ENCODE data around the gene MSMO1. TPM values are rescaled to one million over a fixed set of nuclear protein-coding genes. Genes with fewer than 3 reads are reported as not detected.

MSMO1 gene
- polyA plus RNA-seq, 1 donor from 2014 or later, result 22.5 TPM

DNA sequence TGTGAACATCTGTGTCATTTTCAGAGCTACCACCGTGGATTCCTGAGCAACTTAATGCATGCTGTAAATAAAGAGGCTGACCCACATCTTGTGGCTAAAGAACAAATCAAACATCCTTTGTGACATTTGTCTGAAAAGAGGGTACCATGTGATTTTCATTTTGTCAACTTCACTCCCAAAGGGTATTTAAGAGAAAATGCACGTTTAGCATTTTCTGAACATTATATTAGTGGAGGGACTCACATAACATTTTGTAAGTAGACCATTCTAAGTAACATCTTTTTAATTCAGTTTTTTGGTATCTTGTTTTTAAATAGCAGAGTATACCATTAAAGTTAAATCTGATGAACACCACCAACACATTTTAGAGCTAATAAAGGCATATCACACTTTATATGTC is 34.3 kb downstream of the MSMO1 start:
- Mint-ChIP-seq H3K4me1 (peaks cover 0 to 1% (median 0%) of the 10 kb centered on the region in 3 donors), H3K4me3 (no peak overlapping the region), H3K36me3 (no peaks in the 10 kb centered on the region), H3K27ac (no peak overlapping the region), H3K27me3 (peaks cover 8% of the 10 kb centered on the region), H3K9me3 (no peaks in the 10 kb centered on the region)

DNA sequence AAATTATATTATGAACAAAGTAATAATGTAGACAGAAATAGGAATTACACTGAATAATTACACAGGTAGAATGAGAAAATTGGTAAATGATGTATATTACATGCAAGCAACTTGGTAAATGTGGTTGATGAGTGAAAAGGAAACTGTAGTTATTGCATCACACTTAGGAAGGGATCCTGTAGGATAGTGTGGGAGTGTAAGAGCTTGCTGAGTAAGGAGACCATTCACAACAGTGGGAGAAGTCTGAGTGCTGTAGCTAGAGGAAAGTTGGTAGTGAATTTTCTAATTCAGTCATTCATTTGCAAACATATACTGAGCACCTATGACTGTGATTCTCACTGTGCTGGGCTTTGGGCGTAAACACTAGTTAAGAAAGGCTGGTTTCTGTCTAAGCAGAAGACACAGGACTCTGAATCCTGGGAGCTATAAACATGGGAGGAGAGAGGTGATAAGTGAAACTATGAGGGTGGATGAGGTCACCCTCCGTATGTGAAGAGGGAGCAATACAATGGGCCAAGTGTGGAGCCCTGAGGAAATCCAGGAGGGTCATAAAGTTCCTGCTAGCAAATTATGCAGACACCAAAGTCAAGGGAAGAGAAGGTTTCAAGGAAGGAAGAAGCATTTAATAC is 37.1 kb downstream of the MSMO1 start:
- H3K4me1 Mint-ChIP-seq, result peaks cover 0 to 1% (median 0%) of the 10 kb centered on the region in 3 donors
- H3K4me3 Mint-ChIP-seq, result no peak overlapping the region
- H3K36me3 Mint-ChIP-seq, result no peaks in the 10 kb centered on the region
- peaks cover 8% of the 10 kb centered on the region for H3K27me3 Mint-ChIP-seq
- H3K9me3 Mint-ChIP-seq, result no peaks in the 10 kb centered on the region
- H3K27ac Mint-ChIP-seq, result no peak overlapping the region

DNA sequence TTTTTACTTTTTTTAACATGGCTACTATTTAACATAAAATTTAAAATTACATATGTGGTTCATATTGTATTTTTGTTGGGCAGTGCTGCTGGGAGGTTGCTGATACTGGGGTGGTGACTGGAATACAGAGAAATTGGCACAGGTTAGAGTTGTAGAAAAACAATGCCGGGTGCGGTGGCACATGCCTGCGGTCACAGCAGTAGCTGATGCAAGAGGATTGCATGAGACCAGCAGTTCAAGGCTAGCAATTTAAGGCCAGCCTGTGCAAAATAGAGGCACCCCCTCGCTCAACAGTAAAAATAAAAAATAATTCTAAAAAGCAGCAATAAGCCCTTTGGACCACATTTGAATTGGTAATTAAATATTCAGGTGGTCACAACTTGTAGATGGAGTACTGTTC is 39.6 kb downstream of the MSMO1 start:
- Mint-ChIP-seq H3K4me1 (no peaks in the 10 kb centered on the region), H3K27ac (no peak overlapping the region), H3K9me3 (no peaks in the 10 kb centered on the region), H3K36me3 (no peaks in the 10 kb centered on the region), H3K4me3 (no peak overlapping the region), H3K27me3 (no peaks in the 10 kb centered on the region)

DNA sequence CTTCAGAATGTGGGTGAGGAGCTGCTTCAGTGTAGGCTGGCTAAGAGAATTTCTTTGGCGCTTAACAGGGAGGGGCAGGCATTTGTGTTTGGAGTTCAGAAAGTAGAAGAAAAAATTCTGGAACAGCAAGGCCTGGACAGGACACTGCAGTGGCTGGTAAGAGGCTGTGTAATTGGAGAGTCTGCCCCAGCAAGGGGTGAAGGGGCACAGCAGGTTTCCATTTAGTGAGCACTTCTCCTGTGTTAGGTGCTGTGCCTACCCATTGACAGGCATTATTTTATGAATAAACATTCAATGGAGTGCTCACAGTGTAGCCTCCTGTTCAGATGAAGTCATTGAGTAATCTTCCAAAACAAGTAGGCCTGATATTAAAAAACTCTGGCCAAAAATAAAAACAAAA is 40.6 kb downstream of the MSMO1 start:
- Mint-ChIP-seq H3K27me3 (no peaks in the 10 kb centered on the region), H3K9me3 (no peaks in the 10 kb centered on the region), H3K27ac (no peak overlapping the region), H3K36me3 (no peaks in the 10 kb centered on the region), H3K4me1 (no peaks in the 10 kb centered on the region), H3K4me3 (no peak overlapping the region)

DNA sequence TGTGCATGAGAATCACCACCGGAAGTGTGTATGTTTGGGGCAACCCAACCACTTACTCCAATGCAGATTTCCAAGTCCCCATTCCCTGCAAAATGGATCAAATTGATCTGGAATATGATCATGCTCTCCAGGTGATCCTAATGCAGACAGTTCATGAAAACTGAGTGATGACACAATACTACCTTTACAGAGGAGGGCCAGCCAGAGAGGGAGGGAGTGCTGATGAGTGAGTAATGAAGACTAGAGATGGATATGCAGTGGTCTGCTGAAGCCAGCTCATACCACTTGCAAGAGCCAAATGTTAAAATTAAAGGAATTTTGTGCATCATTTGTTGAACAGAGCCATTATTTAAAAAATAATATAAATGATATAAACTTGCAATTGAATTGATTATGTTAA is 41.1 kb downstream of the MSMO1 start:
- H3K27me3 Mint-ChIP-seq, result no peaks in the 10 kb centered on the region
- H3K36me3 Mint-ChIP-seq, result no peaks in the 10 kb centered on the region
- no peak overlapping the region for H3K27ac Mint-ChIP-seq
- no peaks in the 10 kb centered on the region for H3K9me3 Mint-ChIP-seq
- H3K4me3 Mint-ChIP-seq, result no peak overlapping the region
- H3K4me1 Mint-ChIP-seq, result no peaks in the 10 kb centered on the region

DNA sequence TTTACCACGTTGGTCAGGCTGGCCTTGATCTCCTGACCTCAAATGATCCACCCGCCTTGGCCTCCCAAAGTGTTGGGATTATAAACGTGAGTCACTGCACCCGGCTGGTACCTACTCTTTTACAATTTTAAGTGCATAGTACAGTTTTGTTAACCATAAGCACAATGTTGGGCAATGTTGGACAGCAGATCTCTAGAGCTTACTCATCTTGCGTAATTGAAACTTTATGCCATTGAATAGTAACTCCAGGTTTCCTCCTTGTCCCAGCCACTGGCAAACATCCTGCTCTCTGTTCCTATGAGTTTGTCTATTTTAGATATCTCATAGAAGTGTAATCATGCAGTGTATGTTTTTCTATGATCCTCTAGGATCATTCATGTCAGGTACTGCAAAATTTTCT is 42.1 kb downstream of the MSMO1 start:
- Mint-ChIP-seq H3K4me3 (no peak overlapping the region), H3K9me3 (peaks cover 0 to 7% (median 0%) of the 10 kb centered on the region in 3 donors), H3K27me3 (no peaks in the 10 kb centered on the region), H3K27ac (no peak overlapping the region), H3K4me1 (no peaks in the 10 kb centered on the region), H3K36me3 (no peaks in the 10 kb centered on the region)

DNA sequence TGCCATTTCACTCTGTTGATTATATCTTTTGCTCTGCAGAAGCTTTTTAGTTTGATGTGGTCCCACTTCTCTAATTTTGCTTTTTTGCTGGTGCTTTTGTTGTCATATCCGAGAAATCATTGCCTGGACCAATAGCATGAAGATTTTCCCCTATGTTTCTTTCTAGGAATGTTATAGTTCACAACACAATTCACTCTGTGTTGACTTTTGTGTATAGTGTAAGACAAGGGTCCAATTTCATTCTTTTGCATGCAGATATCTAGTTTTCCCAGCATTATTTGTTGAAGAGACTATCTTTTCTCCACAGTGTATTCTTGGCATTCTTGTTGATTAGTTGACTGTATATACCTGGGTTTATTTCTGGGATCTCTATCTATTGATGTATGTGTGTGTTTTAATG is 43.1 kb downstream of the MSMO1 start:
- no peaks in the 10 kb centered on the region for H3K4me1 Mint-ChIP-seq
- H3K36me3 Mint-ChIP-seq, result no peaks in the 10 kb centered on the region
- H3K27ac Mint-ChIP-seq, result no peak overlapping the region
- H3K9me3 Mint-ChIP-seq, result peaks cover 0 to 8% (median 0%) of the 10 kb centered on the region in 3 donors
- no peaks in the 10 kb centered on the region for H3K27me3 Mint-ChIP-seq
- H3K4me3 Mint-ChIP-seq, result no peak overlapping the region

DNA sequence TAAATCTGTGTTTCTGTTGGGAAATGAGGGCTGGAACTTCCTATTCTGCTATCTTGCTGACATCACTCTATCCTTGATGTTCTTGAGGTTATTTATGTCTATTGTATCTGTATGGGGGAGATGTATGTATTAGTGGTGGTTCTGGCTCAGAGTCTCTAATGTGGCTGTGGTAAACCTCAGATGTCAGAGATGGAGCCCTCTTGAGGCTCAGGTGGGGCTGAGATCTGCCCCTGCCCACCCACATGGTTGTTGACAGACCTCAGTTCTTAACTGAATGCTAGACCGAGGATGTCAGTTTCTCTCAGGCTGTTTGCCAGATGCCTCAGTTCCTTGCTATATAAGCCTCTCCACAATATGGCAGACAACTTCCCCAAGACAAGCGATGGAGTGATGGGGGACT is 48.0 kb downstream of the MSMO1 start:
- no peak overlapping the region for H3K27ac Mint-ChIP-seq
- peaks cover 23% of the 10 kb centered on the region for H3K27me3 Mint-ChIP-seq
- no peaks in the 10 kb centered on the region for H3K36me3 Mint-ChIP-seq
- H3K9me3 Mint-ChIP-seq, result peaks cover 0 to 8% (median 2%) of the 10 kb centered on the region in 3 donors
- H3K4me1 Mint-ChIP-seq, result peaks cover 2 to 7% (median 3%) of the 10 kb centered on the region in 3 donors
- H3K4me3 Mint-ChIP-seq, result no peak overlapping the region

DNA sequence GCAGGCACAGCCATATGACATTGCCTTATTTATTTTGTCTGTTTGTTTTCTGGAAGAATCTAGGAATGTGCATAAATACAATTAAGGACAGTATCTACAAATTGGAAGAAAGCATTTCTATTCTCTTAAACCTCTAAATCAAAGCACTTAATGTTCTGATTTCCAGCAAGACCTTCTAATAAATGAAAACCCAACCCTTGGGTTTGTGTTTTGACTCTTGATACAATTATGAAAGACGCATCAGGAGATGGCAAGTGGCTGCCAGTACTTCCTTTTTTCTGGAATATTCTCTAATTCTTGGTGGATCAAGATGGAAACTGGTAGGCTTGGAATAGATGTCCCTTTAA is 50.9 kb downstream of the MSMO1 start:
- Mint-ChIP-seq H3K4me1 (peaks cover 2 to 7% (median 3%) of the 10 kb centered on the region in 3 donors), H3K27ac (no peak overlapping the region), H3K4me3 (peak overlapping the region; percentile 51 to 90 (median 76)), H3K36me3 (no peaks in the 10 kb centered on the region), H3K9me3 (peaks cover 0 to 8% (median 2%) of the 10 kb centered on the region in 3 donors), H3K27me3 (peaks cover 25% of the 10 kb centered on the region)

DNA sequence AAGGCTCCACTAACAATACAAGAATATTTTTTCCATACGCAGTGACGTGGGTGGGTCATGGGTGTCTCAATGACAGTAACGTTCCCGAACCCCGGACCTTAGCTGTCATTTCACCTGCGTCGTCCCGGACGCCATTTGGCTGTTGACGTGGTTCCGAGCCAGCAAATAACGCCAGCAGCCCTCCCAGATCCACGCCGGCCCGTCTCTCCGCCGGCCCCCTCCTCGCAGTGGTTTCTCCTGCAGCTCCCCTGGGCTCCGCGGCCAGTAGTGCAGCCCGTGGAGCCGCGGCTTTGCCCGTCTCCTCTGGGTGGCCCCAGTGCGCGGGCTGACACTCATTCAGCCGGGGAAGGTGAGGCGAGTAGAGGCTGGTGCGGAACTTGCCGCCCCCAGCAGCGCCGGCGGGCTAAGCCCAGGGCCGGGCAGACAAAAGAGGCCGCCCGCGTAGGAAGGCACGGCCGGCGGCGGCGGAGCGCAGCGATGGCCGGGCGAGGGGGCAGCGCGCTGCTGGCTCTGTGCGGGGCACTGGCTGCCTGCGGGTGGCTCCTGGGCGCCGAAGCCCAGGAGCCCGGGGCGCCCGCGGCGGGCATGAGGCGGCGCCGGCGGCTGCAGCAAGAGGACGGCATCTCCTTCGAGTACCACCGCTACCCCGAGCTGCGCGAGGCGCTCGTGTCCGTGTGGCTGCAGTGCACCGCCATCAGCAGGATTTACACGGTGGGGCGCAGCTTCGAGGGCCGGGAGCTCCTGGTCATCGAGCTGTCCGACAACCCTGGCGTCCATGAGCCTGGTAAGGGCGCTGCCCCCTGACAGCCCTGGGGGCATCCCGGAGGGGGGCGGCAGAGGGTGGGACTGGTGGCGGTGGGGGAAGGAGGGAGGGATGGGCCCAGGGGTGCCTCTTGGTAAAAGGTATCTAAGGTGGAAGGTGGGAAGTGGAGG is 51.5 kb downstream of the MSMO1 start, which contains the start of gene CPE:
CPE (plus strand) TSS at position 264 of the 933 bp plus-strand sequence; CDS start at position 478, 214 bp downstream.
- H3K9me3 Mint-ChIP-seq, result peaks cover 0 to 6% (median 2%) of the 10 kb centered on the region in 3 donors
- no peaks in the 10 kb centered on the region for H3K36me3 Mint-ChIP-seq
- H3K27me3 Mint-ChIP-seq, result peaks cover 25% of the 10 kb centered on the region
- H3K27ac Mint-ChIP-seq, result peak within 1 kb of the TSS in 1 of 3 donors; percentile 33
- H3K4me3 Mint-ChIP-seq, result peak within 1 kb of the TSS; percentile 51 to 90 (median 76)
- H3K4me1 Mint-ChIP-seq, result peaks cover 2 to 7% (median 3%) of the 10 kb centered on the region in 3 donors

DNA sequence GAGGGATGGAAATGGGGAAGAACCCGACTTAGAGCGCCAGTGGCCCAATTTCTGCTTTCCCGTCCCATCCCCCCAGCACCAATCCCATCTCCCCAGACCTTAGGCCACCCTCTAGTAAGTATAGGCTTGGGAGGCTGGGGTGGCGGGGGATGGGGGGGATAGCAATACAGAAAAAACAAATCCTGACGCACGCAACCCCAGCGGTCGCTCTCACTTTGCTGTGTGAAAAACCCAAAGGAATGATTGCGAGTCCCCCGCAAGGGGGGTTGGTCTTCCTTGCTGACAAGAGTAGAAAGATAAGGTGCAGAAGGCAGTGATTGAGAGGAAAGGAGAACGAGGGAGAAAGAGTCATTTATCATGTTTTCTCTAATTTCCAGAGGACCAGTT is 52.2 kb downstream of the MSMO1 start:
- H3K36me3 Mint-ChIP-seq, result no peaks in the 10 kb centered on the region
- H3K27ac Mint-ChIP-seq, result peak overlapping the region in 1 of 3 donors; percentile 33
- H3K4me3 Mint-ChIP-seq, result peak overlapping the region in 3 of 4 donors; percentile 30 to 86 (median 71)
- peaks cover 0 to 2% (median 0%) of the 10 kb centered on the region in 3 donors for H3K9me3 Mint-ChIP-seq
- H3K27me3 Mint-ChIP-seq, result peaks cover 25% of the 10 kb centered on the region
- H3K4me1 Mint-ChIP-seq, result peaks cover 2 to 7% (median 3%) of the 10 kb centered on the region in 3 donors

DNA sequence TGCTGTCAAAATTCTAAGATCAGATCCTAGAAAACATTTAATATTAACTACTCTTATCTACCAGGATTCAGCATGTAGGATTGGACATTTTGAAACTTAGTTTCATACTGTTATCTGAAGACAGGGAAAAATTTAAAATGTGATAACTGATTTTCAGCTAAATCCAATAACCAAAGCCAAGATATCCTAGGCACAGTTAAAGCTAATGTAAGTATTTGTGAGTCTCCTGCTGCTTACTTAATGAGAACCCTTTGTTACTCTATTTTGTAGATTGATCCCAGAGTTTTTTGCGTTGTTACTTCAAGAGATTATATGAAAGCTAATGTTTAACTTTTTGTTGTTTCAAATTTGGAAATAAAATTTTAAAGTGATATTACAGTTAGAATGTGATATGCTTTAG is 53.3 kb downstream of the MSMO1 start:
- Mint-ChIP-seq H3K9me3 (peaks cover 0 to 2% (median 0%) of the 10 kb centered on the region in 3 donors), H3K27me3 (peaks cover 25% of the 10 kb centered on the region), H3K27ac (no peak overlapping the region)

DNA sequence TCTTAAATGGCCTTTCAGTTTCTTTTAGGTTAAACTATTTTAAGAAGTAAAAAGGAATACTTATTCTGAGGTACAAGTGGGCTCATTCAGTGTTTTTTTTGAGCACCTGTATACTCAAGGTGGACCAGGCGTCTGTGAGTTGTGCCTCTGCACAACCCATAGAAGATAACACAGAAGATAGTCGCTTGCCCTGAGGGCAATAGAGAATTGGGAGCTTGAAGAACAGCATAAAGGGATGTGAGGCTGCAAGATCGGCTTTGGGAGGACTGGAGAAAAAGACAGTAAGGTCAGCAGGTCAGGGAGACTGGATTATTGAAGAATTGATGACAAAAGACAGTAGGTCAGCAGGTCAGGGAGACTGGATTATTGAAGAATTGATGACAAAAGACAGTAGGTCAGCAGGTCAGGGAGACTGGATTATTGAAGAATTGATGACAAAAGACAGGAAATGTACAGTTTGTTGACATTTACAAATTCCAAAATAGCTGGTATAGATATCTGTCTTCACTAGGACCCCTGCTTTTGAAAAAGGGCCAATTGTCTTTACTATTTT is 54.4 kb downstream of the MSMO1 start:
- Mint-ChIP-seq H3K9me3 (peaks cover 0 to 2% (median 0%) of the 10 kb centered on the region in 3 donors), H3K4me3 (no peak overlapping the region), H3K36me3 (no peaks in the 10 kb centered on the region), H3K4me1 (peaks cover 2 to 7% (median 3%) of the 10 kb centered on the region in 3 donors), H3K27me3 (peaks cover 22% of the 10 kb centered on the region), H3K27ac (no peak overlapping the region)

More for the DNA sequence above, 53.3 kb downstream of the MSMO1 start:
- no peak overlapping the region for H3K4me3 Mint-ChIP-seq
- H3K36me3 Mint-ChIP-seq, result no peaks in the 10 kb centered on the region
- peaks cover 2 to 7% (median 3%) of the 10 kb centered on the region in 3 donors for H3K4me1 Mint-ChIP-seq

DNA sequence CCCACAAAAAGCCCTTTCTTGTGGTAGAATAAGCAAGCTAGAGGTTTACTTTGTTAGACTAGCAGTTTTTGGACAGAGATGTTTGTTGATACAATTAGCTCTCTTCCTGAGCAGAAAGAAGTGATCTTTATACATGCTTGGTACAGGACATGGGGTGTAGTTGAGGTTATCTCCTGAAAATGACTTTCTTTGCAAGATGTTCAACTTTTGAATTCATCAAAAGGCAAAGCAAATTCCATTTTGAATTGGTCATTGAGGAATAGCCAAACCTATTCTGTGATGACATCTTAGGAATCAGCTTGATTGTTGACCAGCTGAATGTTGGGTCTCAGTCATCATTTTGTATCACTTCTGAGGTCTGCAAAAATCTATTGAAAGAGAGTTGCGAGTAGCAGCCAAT is 55.2 kb downstream of the MSMO1 start:
- peaks cover 22% of the 10 kb centered on the region for H3K27me3 Mint-ChIP-seq
- no peak overlapping the region for H3K4me3 Mint-ChIP-seq
- H3K4me1 Mint-ChIP-seq, result peaks cover 2 to 7% (median 3%) of the 10 kb centered on the region in 3 donors
- H3K36me3 Mint-ChIP-seq, result no peaks in the 10 kb centered on the region
- no peak overlapping the region for H3K27ac Mint-ChIP-seq
- H3K9me3 Mint-ChIP-seq, result peaks cover 0 to 2% (median 0%) of the 10 kb centered on the region in 3 donors

DNA sequence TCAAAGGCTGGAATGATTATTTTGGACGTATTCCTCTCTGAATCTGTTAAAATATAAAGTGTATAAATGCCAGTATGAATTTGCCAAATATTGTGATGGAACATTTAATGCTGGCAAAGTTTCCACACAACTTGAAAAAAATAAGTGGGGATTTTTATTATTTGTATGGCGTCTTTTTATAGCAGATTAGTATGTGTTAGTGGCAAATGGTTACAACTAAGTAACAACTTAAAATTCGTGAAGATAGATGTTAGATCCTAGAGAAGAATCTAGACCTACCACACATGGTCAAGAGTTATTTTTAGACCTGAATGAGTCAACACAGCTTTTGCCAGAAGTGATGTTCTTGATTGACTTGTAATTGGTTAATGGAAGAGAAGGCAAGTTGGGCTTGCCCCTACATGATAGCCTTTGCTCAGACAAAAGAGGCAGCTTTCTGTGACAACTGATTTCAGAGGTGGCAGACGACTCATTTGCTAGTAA is 56.2 kb downstream of the MSMO1 start:
- H3K27me3 Mint-ChIP-seq, result peaks cover 14% of the 10 kb centered on the region
- no peak overlapping the region for H3K4me3 Mint-ChIP-seq
- no peak overlapping the region for H3K27ac Mint-ChIP-seq

More for the DNA sequence above, 56.2 kb downstream of the MSMO1 start:
- Mint-ChIP-seq H3K36me3 (no peaks in the 10 kb centered on the region), H3K4me1 (peaks cover 0 to 1% (median 0%) of the 10 kb centered on the region in 3 donors), H3K9me3 (peaks cover 0 to 2% (median 0%) of the 10 kb centered on the region in 3 donors)
